ENCODE data around the gene IL19.

Gene IL19

GRCh38 chr1:206866062-206866461 lies 95.5 kb downstream of the IL19 start:
- no peak for DNase-seq

DNA sequence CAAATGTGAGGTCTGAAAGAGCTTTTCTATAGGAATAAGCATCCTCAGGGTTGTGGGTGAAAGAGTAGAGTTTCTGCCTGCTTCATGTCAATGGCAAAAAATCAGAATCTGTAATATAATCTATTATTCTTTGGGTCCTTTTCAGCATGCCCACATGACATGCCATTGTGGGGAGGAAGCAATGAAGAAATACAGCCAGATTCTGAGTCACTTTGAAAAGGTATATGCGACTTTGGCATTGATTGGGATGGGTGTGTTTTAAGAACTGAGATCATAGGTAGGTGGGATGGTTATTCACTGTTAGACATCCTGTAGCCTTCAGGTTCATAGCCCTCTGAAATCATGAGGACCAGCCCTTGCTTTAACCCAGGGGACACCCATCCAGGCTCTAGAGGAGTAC lies 96.7 kb downstream of the IL19 start:
- no peak for DNase-seq

GRCh38 chr1:206867716-206868115 lies 97.1 kb downstream of the IL19 start:
- no peak for DNase-seq

GRCh38 chr1:206868264-206868663 lies 97.7 kb downstream of the IL19 start:
- DNase-seq: no peak

DNA sequence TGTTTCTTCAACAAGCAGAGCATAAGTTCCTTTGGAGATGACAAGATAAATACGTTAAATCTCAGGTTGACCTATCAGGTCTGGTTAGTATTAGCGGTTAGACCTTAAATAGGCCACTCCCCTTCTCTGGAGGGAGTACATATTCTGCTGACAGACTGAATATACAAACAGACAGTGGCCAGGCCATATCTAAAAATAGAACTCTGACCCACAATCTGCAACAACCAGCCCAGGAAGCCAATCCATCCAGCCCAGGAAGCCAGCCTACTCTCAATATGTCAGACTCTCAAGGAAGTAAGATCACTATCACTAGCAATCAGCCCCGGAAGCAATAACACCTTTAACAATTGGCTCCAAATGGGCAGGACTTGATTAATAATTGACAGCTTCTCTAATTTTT lies 101.6 kb downstream of the IL19 start:
- no peak for DNase-seq

GRCh38 chr1:206873603-206874188 lies 103.1 kb downstream of the IL19 start:
- no peak for DNase-seq

DNA sequence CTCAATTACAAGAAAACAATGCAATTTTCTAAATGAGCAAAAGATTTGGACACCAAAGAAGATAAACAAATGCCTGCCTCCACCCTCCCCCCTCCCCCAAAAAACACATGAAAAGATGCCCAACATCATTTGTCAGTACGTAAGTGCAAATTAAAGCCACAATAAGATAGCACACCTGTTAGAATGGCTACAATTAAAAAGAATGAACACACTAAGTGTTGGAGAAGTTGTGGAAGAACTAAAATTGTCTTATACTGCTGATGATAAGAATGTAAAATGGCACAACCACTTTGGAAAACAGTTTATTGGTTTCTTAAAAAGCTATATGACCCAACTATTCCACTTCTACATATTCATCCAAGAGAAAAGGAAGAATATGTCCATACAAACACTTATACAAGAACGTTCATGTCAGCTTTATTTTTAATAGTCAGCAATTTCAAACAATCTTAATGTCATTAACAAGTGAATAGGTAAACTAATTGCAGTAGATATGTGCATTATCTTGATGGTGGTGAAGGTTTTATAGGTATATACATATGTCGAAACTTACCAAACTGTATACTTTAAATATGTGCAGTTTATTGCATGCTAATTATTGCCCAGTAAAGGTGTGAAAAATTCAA lies 105.3 kb downstream of the IL19 start:
- no peak for DNase-seq

- no peak for DNase-seq
These were observed 107.9 kb downstream of the IL19 start for GRCh38 chr1:206878456-206878855.

DNA sequence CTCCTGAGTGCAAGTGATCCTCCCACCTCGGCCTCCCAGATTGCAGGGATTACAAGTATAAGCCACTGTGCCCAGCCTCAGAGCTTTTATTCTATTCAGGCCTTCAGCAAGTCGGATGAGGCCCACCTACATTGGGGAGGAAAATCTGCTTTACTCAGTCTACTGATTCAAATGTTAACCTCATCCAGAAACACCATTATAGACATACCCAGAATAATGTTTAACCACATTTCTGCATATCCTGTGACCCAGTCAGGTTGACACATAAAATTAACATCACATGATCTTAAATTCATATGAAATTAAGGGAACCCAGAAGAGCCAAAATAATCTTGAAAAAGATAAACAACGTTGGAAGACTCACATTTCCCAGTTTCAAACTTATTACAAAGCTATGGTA lies 109.7 kb downstream of the IL19 start:
- DNase-seq: no peak

GRCh38 chr1:206882555-206882954 lies 112.0 kb downstream of the IL19 start:
- DNase-seq: no peak

DNA sequence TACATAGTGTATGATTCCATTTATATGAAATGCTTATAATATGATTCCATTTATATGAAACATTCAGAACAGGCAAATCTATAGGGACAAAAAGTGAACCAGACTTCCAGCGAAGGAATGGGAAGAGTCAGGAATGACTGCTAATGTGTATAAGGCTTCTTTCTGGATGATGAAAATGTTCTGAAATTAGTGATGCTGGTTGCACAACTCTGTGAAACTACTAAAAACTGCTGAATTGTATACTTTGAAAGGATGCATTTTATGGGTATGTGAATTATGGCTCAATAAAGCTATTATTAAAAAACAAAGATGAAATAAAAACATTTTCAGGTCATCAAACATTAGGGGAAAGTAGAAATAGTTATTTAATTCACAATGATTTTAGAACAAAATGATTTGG lies 112.6 kb downstream of the IL19 start:
- DNase-seq: no peak

- no peak for DNase-seq
These were observed 113.3 kb downstream of the IL19 start for GRCh38 chr1:206883876-206884275.

GRCh38 chr1:206885341-206886060 lies 114.9 kb downstream of the IL19 start:
- no peak for DNase-seq

DNA sequence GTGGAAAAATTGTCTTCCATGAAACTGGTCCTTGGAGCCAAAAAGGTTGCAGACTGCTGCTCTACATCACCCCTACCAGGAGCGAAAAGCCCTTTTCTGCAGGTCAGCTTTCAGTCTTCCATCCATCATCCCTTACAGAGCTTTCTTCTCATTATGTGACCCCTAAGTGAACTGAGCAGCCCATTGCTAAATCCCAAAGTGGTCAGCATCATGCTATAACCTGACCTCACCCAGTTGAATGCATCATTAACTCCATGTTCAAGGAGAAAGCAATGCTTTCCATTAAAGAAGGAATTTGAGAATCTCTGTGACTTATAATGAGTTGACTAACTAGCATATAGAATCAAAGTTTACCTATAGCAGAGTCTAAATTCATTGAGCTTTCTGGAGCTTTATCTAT lies 116.3 kb downstream of the IL19 start:
- DNase-seq: no peak

DNA sequence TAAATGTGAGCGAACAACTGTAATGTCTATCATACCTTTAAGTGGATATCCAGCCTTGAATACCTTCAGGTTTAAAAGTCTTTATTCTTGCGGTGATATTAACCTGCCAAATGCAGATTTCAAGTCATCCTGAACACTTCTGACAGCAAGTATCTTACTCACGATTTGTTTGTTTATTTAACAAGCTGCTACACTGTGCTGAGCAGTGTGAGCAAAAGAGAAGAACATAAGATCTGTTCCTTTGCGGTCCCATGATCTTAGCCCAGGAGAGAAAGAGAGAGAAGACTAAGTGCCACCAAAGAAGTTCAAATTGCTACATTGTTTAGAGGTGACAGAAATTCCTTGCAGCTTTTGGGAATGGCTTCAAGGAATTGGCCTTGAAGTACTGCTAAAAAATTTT lies 117.1 kb downstream of the IL19 start:
- no peak for DNase-seq

GRCh38 chr1:206890125-206891060 lies 119.8 kb downstream of the IL19 start:
- no peak for DNase-seq

DNA sequence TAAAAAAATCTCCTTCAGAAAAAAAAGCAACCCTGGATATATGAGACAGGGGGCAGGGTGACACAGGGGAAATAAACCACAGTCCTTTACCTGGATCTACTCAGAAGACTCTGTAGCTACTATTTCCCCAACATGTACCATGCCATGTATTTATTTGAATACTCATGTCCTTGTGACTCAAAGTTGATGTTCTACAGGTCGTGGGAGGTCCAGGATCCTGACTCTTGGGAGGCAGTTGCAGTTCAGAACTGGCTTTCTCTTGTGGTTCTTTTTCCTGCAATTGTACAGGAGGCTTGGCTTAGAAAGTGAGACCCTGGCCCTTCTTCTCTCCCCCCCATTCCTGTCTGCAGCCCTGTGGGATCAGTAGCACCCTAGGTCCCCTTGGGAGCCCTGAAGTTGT lies 120.8 kb downstream of the IL19 start:
- no peak for DNase-seq
